H9 (cell line): ENCODE measurements around the gene GRAP2. TPM values are rescaled to one million over a fixed set of nuclear protein-coding genes. Genes with fewer than 3 reads are reported as not detected.

Experiments used
- DNase-seq: peaks from one replicate; pipeline ENCODE4 v3.0.0-alpha.2; 2017
- H2AFZ ChIP-seq: one replicate; pipeline ENCODE4 v1.6.1; 2013; ENCODE audit warnings: mild to moderate bottlenecking, low read length, control low read depth, moderate library complexity
- H2AK5ac ChIP-seq: 2 replicates; pipeline ENCODE4 v1.6.1; 2013; ENCODE audit warnings: low read length, control low read depth, mixed read lengths; ENCODE audit not compliant: insufficient read length
- H2BK120ac ChIP-seq: one replicate; pipeline ENCODE4 v1.6.1; 2013; ENCODE audit warnings: low read depth, mild to moderate bottlenecking, low read length, control low read depth, inconsistent platforms; ENCODE audit not compliant: poor library complexity, severe bottlenecking
- H2BK12ac ChIP-seq: 2 replicates; pipeline ENCODE4 v1.6.1; 2013; ENCODE audit warnings: low read length, control low read depth, mixed read lengths, low read depth; ENCODE audit not compliant: insufficient read length
- H2BK15ac ChIP-seq: 2 replicates; pipeline ENCODE4 v1.6.1; 2013; ENCODE audit warnings: low read depth, low read length, control low read depth
- H2BK20ac ChIP-seq: one replicate; pipeline ENCODE4 v1.6.1; 2013; ENCODE audit warnings: low read depth, mild to moderate bottlenecking, low read length, control low read depth, inconsistent platforms; ENCODE audit not compliant: poor library complexity, severe bottlenecking
- H2BK5ac ChIP-seq: 2 replicates; pipeline ENCODE4 v1.6.1; 2013; ENCODE audit warnings: low read length, control low read depth, mixed read lengths; ENCODE audit not compliant: insufficient read length
- H3K14ac ChIP-seq: 2 replicates; pipeline ENCODE4 v1.6.1; 2013; ENCODE audit warnings: low read length, control low read depth; ENCODE audit not compliant: insufficient read depth
- H3K18ac ChIP-seq: 2 replicates; pipeline ENCODE4 v1.6.1; 2013; ENCODE audit warnings: low read depth, mild to moderate bottlenecking, mixed read lengths, low read length, control low read depth; ENCODE audit not compliant: insufficient read length
- H3K23ac ChIP-seq: 2 replicates; pipeline ENCODE4 v1.6.1; 2013; ENCODE audit warnings: low read length, control low read depth, mixed read lengths, low read depth; ENCODE audit not compliant: insufficient read length
- H3K23me2 ChIP-seq: 2 replicates; pipeline ENCODE4 v1.6.1; 2013; ENCODE audit warnings: low read depth, mild to moderate bottlenecking, mixed read lengths, low read length, control low read depth; ENCODE audit not compliant: insufficient read length, poor library complexity, severe bottlenecking
- H3K27ac ChIP-seq: 2 replicates; pipeline ENCODE4 v1.5.1; 2013; ENCODE audit warnings: low read length, control low read depth, mixed read lengths, low read depth; ENCODE audit not compliant: insufficient read length
- H3K27me3 ChIP-seq: 2 replicates; pipeline ENCODE4 v1.6.1; 2013; ENCODE audit warnings: low read length, control low read depth, inconsistent platforms; ENCODE audit not compliant: insufficient read depth
- H3K4ac ChIP-seq: 2 replicates; pipeline ENCODE4 v1.6.1; 2013; ENCODE audit warnings: low read depth, mild to moderate bottlenecking, control low read depth, inconsistent platforms, low read length, moderate library complexity
- H3K4me1 ChIP-seq: 2 replicates; pipeline ENCODE4 v1.6.1; 2013; ENCODE audit warnings: low read length, control low read depth, inconsistent platforms; ENCODE audit not compliant: insufficient read depth
- H3K4me2 ChIP-seq: 2 replicates; pipeline ENCODE4 v1.6.1; 2013; ENCODE audit warnings: low read length, control low read depth, mixed read lengths; ENCODE audit not compliant: insufficient read length, insufficient read depth
- H3K56ac ChIP-seq: 2 replicates; pipeline ENCODE4 v1.6.1; 2013; ENCODE audit warnings: low read depth, mild to moderate bottlenecking, mixed read lengths, low read length, control low read depth; ENCODE audit not compliant: insufficient read length
- H3K79me1 ChIP-seq: 2 replicates; pipeline ENCODE4 v1.6.1; 2013; ENCODE audit warnings: low read depth, mild to moderate bottlenecking, moderate library complexity, low read length, control low read depth, inconsistent platforms; ENCODE audit not compliant: insufficient read depth, poor library complexity, severe bottlenecking
- H3K79me2 ChIP-seq: 2 replicates; pipeline ENCODE4 v1.6.1; 2013; ENCODE audit warnings: low read length, control low read depth, inconsistent platforms; ENCODE audit not compliant: insufficient read depth
- H3K9ac ChIP-seq: 2 replicates; pipeline ENCODE4 v1.6.1; 2013; ENCODE audit warnings: low read length, control low read depth, mixed read lengths; ENCODE audit not compliant: insufficient read length; ENCODE audit errors: extremely low read depth
- H3K9me3 ChIP-seq: one replicate; pipeline ENCODE4 v1.6.1; 2013; ENCODE audit warnings: low read depth, low read length, inconsistent platforms; ENCODE audit not compliant: control insufficient read depth
- H3T11ph ChIP-seq: one replicate; pipeline ENCODE4 v1.6.1; 2013; ENCODE audit warnings: mild to moderate bottlenecking, low read length, control low read depth, inconsistent platforms
- H4K20me1 ChIP-seq: one replicate; pipeline ENCODE4 v1.6.1; 2013; ENCODE audit not compliant: control insufficient read depth, insufficient read length, insufficient read depth
- H4K5ac ChIP-seq: 2 replicates; pipeline ENCODE4 v1.6.1; 2013; ENCODE audit warnings: low read depth, mild to moderate bottlenecking, mixed read lengths, low read length, control low read depth; ENCODE audit not compliant: insufficient read length
- H4K8ac ChIP-seq: replicated peaks from 2 replicates; pipeline ENCODE4 v1.6.1; 2013; ENCODE audit warnings: low read length, control low read depth, mixed read lengths, low read depth; ENCODE audit not compliant: insufficient read length
- H4K91ac ChIP-seq: 2 replicates; pipeline ENCODE4 v1.6.1; 2013; ENCODE audit warnings: low read depth, mild to moderate bottlenecking, moderate library complexity, mixed read lengths, low read length, control low read depth; ENCODE audit not compliant: insufficient read length
- H3K27ac Mint-ChIP-seq, 3 experiments: 2 replicates in 2 of 3; 3 replicates in 1 of 3; pipeline ENCODE4 v1.8.0; 2020 to 2021; ENCODE audit warnings: mixed read lengths in 3 of 3, mild to moderate bottlenecking in 1 of 3, moderate library complexity in 1 of 3
- H3K27me3 Mint-ChIP-seq: 2 replicates; pipeline ENCODE4 v1.8.0; 2021; ENCODE audit warnings: low read depth, mild to moderate bottlenecking, moderate library complexity, mixed read lengths
- H3K36me3 Mint-ChIP-seq, 3 experiments: 2 replicates in 2 of 3; 3 replicates in 1 of 3; pipeline ENCODE4 v1.8.0; 2020 to 2021; ENCODE audit warnings: low read depth in 3 of 3, mixed read lengths in 3 of 3; ENCODE audit not compliant: insufficient read depth in 1 of 3
- H3K4me1 Mint-ChIP-seq, 2 experiments: 2 replicates each; pipeline ENCODE4 v1.8.0; 2020; ENCODE audit warnings: mixed read lengths in 2 of 2
- H3K4me3 Mint-ChIP-seq, 2 experiments: 2 replicates in 1 of 2; 3 replicates in 1 of 2; pipeline ENCODE4 v1.8.0; 2020 to 2021; ENCODE audit warnings: mild to moderate bottlenecking in 2 of 2, mixed read lengths in 2 of 2, moderate library complexity in 1 of 2
- H3K9me3 Mint-ChIP-seq, 2 experiments: 2 replicates in 1 of 2; 3 replicates in 1 of 2; pipeline ENCODE4 v1.8.0; 2020; ENCODE audit warnings: mild to moderate bottlenecking in 2 of 2, mixed read lengths in 2 of 2, moderate library complexity in 1 of 2
- CTCF ChIP-seq: fragments of 200-600 bp; sonication (generic); conservative IDR thresholded peaks from 3 replicates; pipeline ENCODE4 v1.8.0; 2021; ENCODE audit warnings: antibody characterized with exemption, mild to moderate bottlenecking
- WGBS: extraction: QIAGEN DNeasy Blood & Tissue Kit; methylation state at CpG from one replicate; pipeline ENCODE4 v1.1.7; 2013; ENCODE audit warnings: missing lambda C conversion rate, low lambda C conversion rate, mixed read lengths; ENCODE audit not compliant: insufficient read length; ENCODE audit errors: extremely low coverage; 5-methylcytosine and 5-hydroxymethylcytosine counted together
- total RNA-seq: library from RNA; stranded (reverse); gene quantifications from 2 replicates; pipeline ENCODE4 v1.2.1, GENCODE V29; 2021

The GRAP2 gene
- total RNA-seq, 1 experiment from 2014 or later = not detected

- no peak overlapping the region for H3K18ac ChIP-seq
- H4K8ac ChIP-seq = no peak overlapping the region
- no peak overlapping the region for H3K9ac ChIP-seq
- H4K91ac ChIP-seq = no peak overlapping the region
- Mint-ChIP-seq H3K4me1 (peaks cover 35 to 38% of the 10 kb centered on the region in 2 experiments), H3K27me3 (peaks cover 20% of the 10 kb centered on the region), H3K36me3 (no peaks in the 10 kb centered on the region; a peak in 1 of 7 replicates), H3K4me3 (no peak overlapping the region), H3K9me3 (no peaks in the 10 kb centered on the region), H3K27ac (peak overlapping the region in 1 of 3 experiments; percentile 7; a peak in 1 of 7 replicates)
- H2BK20ac ChIP-seq = no peak overlapping the region
- H4K20me1 ChIP-seq = no peaks in the 10 kb centered on the region
- WGBS = no CpG with 5 or more reads among the region's 10 CpGs
- no peaks in the 10 kb centered on the region for H3K79me1 ChIP-seq
- H3K27me3 ChIP-seq = no peaks in the 10 kb centered on the region
- no peak overlapping the region for H3K14ac ChIP-seq
- H4K5ac ChIP-seq = no peak overlapping the region
- no peak overlapping the region for H3K27ac ChIP-seq
- no peak overlapping the region for H3K23ac ChIP-seq
- no peak overlapping the region for H2BK5ac ChIP-seq
- no peaks in the 10 kb centered on the region for H3K9me3 ChIP-seq
- no peak overlapping the region for H2AFZ ChIP-seq
- no peak overlapping the region for H2BK120ac ChIP-seq
- no peak overlapping the region for H2AK5ac ChIP-seq
- H3K23me2 ChIP-seq = no peaks in the 10 kb centered on the region
- DNase-seq = no peak
- no peak overlapping the region for H2BK12ac ChIP-seq
- TF ChIP-seq CTCF = no peak
- no peak overlapping the region for H3T11ph ChIP-seq
- H3K4me1 ChIP-seq = 0 out of 2 replicates have a peak, but pooled peaks cover 3% of the 10 kb centered on the region
- H3K56ac ChIP-seq = no peak overlapping the region
- no peaks in the 10 kb centered on the region for H3K79me2 ChIP-seq
- no peak overlapping the region for H3K4ac ChIP-seq
- H3K4me2 ChIP-seq = no peak overlapping the region
- no peak overlapping the region for H2BK15ac ChIP-seq
These were observed 56.2 kb downstream of the GRAP2 start for GRCh38 chr22:39956932-39957664.
